ENCODE results near the gene PITPNM3. TPM values are rescaled to one million over a fixed set of nuclear protein-coding genes. Genes with fewer than 3 reads are reported as not detected.
A peak's percentile ranks its signal among the peaks of the same experiment; 100 is the strongest.

The PITPNM3 gene
- total and polyA plus RNA-seq, 3 experiments from 2014 or later = 0.40 to 0.50 TPM; not detected in 1

- ChIA-PET CTCF (no interaction called here), POLR2A (no interaction called here)
- peaks cover 11 to 16% (median 15%) of the 10 kb centered on the region in 3 donors for H3K4me1 Mint-ChIP-seq
- H3K4me1 ChIP-seq (ENCODE audit: insufficient read depth, low read length) = peaks cover 13% of the 10 kb centered on the region
- H3K4me3 Mint-ChIP-seq = peak overlapping the region in 2 of 7 donors; percentile 1 to 57
- no peak for DNase-seq
- no peak overlapping the region for H3K27ac Mint-ChIP-seq
- no peaks in the 10 kb centered on the region for H3K36me3 ChIP-seq (ENCODE audit: insufficient read depth, low read length)
- H3K27me3 ChIP-seq (ENCODE audit: insufficient read depth, low read length, poor library complexity, severe bottlenecking) = no peaks in the 10 kb centered on the region
- H3K4me3 ChIP-seq (ENCODE audit: low read length) = no peak overlapping the region
- no peaks in the 10 kb centered on the region for H3K9me3 Mint-ChIP-seq
- H3K9me3 ChIP-seq (ENCODE audit: low read length) = no peaks in the 10 kb centered on the region
- no peak overlapping the region for H3K27ac ChIP-seq (ENCODE audit: low read depth, low read length)
- no peaks in the 10 kb centered on the region for H3K36me3 Mint-ChIP-seq
- H3K27me3 Mint-ChIP-seq = peaks cover 7 to 10% of the 10 kb centered on the region in 2 donors
Measured at GRCh38 chr17:6496640-6497441, 59.5 kb downstream of the PITPNM3 start.

GRCh38 chr17:6496116-6496481, 60.3 kb downstream of the PITPNM3 start:
- no peaks in the 10 kb centered on the region for H3K36me3 ChIP-seq (ENCODE audit: insufficient read depth, low read length)
- peaks cover 13% of the 10 kb centered on the region for H3K4me1 ChIP-seq (ENCODE audit: insufficient read depth, low read length)
- H3K36me3 Mint-ChIP-seq = no peaks in the 10 kb centered on the region
- H3K9me3 ChIP-seq (ENCODE audit: low read length) = no peaks in the 10 kb centered on the region
- POLR2A ChIA-PET = no interaction called here
- peak overlapping the region in 5 of 7 donors; percentile 24 to 57 (median 37) for H3K4me3 Mint-ChIP-seq
- no peak overlapping the region for H3K4me3 ChIP-seq (ENCODE audit: low read length)
- H3K27ac Mint-ChIP-seq = peak overlapping the region in 1 of 8 donors; percentile 10
- H3K4me1 Mint-ChIP-seq = peaks cover 11 to 16% (median 15%) of the 10 kb centered on the region in 3 donors
- no peaks in the 10 kb centered on the region for H3K27me3 ChIP-seq (ENCODE audit: insufficient read depth, low read length, poor library complexity, severe bottlenecking)
- no peaks in the 10 kb centered on the region for H3K9me3 Mint-ChIP-seq
- no peak overlapping the region for H3K27ac ChIP-seq (ENCODE audit: low read depth, low read length)
- DNase-seq = no peak
- CTCF ChIA-PET = no interaction called here
- peaks cover 5 to 10% of the 10 kb centered on the region in 2 donors for H3K27me3 Mint-ChIP-seq

GRCh38 chr17:6495450-6496115, 60.8 kb downstream of the PITPNM3 start:
- peaks cover 5 to 10% of the 10 kb centered on the region in 2 donors for H3K27me3 Mint-ChIP-seq
- no peaks in the 10 kb centered on the region for H3K36me3 Mint-ChIP-seq
- Histone ChIP-seq H3K27me3 (ENCODE audit: insufficient read depth, low read length, poor library complexity, severe bottlenecking) (no peaks in the 10 kb centered on the region), H3K36me3 (ENCODE audit: insufficient read depth, low read length) (no peaks in the 10 kb centered on the region), H3K4me3 (ENCODE audit: low read length) (no peak overlapping the region), H3K9me3 (ENCODE audit: low read length) (no peaks in the 10 kb centered on the region), H3K4me1 (ENCODE audit: insufficient read depth, low read length) (peaks cover 13% of the 10 kb centered on the region), H3K27ac (ENCODE audit: low read depth, low read length) (no peak overlapping the region)
- no peak overlapping the region for H3K4me3 Mint-ChIP-seq
- no peaks in the 10 kb centered on the region for H3K9me3 Mint-ChIP-seq
- H3K4me1 Mint-ChIP-seq = peaks cover 11 to 16% (median 15%) of the 10 kb centered on the region in 3 donors
- CTCF ChIA-PET = no interaction called here
- POLR2A ChIA-PET = no interaction called here
- H3K27ac Mint-ChIP-seq = no peak overlapping the region
- DNase-seq = no peak

- Mint-ChIP-seq H3K4me1 (peaks cover 11 to 16% (median 15%) of the 10 kb centered on the region in 3 donors), H3K36me3 (no peaks in the 10 kb centered on the region), H3K9me3 (no peaks in the 10 kb centered on the region), H3K27me3 (peaks cover 5 to 18% of the 10 kb centered on the region in 2 donors), H3K4me3 (no peak overlapping the region), H3K27ac (peak overlapping the region in 1 of 8 donors; percentile 7)
- Histone ChIP-seq H3K27me3 (ENCODE audit: insufficient read depth, low read length, poor library complexity, severe bottlenecking) (no peaks in the 10 kb centered on the region), H3K27ac (ENCODE audit: low read depth, low read length) (no peak overlapping the region), H3K9me3 (ENCODE audit: low read length) (no peaks in the 10 kb centered on the region), H3K36me3 (ENCODE audit: insufficient read depth, low read length) (no peaks in the 10 kb centered on the region), H3K4me3 (ENCODE audit: low read length) (no peak overlapping the region), H3K4me1 (ENCODE audit: insufficient read depth, low read length) (peaks cover 13% of the 10 kb centered on the region)
- no peak for DNase-seq
- POLR2A ChIA-PET = no interaction called here
- CTCF ChIA-PET = no interaction called here
Measured at GRCh38 chr17:6494239-6494941, 62.0 kb downstream of the PITPNM3 start.

GRCh38 chr17:6492892-6493674, 63.3 kb downstream of the PITPNM3 start:
- Mint-ChIP-seq H3K27me3 (peaks cover 3 to 21% of the 10 kb centered on the region in 2 donors), H3K36me3 (no peaks in the 10 kb centered on the region), H3K27ac (no peak overlapping the region), H3K9me3 (no peaks in the 10 kb centered on the region), H3K4me1 (peaks cover 11 to 16% (median 15%) of the 10 kb centered on the region in 3 donors), H3K4me3 (no peak overlapping the region)
- ChIA-PET POLR2A (no interaction called here), CTCF (no interaction called here)
- Histone ChIP-seq H3K27me3 (ENCODE audit: insufficient read depth, low read length, poor library complexity, severe bottlenecking) (no peaks in the 10 kb centered on the region), H3K4me3 (ENCODE audit: low read length) (no peak overlapping the region), H3K36me3 (ENCODE audit: insufficient read depth, low read length) (no peaks in the 10 kb centered on the region), H3K27ac (ENCODE audit: low read depth, low read length) (no peak overlapping the region), H3K4me1 (ENCODE audit: insufficient read depth, low read length) (peaks cover 13% of the 10 kb centered on the region), H3K9me3 (ENCODE audit: low read length) (no peaks in the 10 kb centered on the region)
- no peak for DNase-seq

GRCh38 chr17:6491071-6491700, 65.2 kb downstream of the PITPNM3 start:
- no peak overlapping the region for H3K27ac Mint-ChIP-seq
- H3K9me3 Mint-ChIP-seq = no peaks in the 10 kb centered on the region
- peaks cover 7 to 9% (median 9%) of the 10 kb centered on the region in 3 donors for H3K4me1 Mint-ChIP-seq
- POLR2A ChIA-PET = no interaction called here
- H3K36me3 Mint-ChIP-seq = no peaks in the 10 kb centered on the region
- H3K4me3 Mint-ChIP-seq = no peak overlapping the region
- CTCF ChIA-PET = interaction anchor here (0.6 kb wide), 1 partner anchor 18 kb away, joined by 3 read pairs; no protein-coding TSS in a partner anchor
- Histone ChIP-seq H3K36me3 (ENCODE audit: insufficient read depth, low read length) (no peaks in the 10 kb centered on the region), H3K4me3 (ENCODE audit: low read length) (no peak overlapping the region), H3K27ac (ENCODE audit: low read depth, low read length) (no peak overlapping the region), H3K27me3 (ENCODE audit: insufficient read depth, low read length, poor library complexity, severe bottlenecking) (no peaks in the 10 kb centered on the region), H3K9me3 (ENCODE audit: low read length) (no peaks in the 10 kb centered on the region), H3K4me1 (ENCODE audit: insufficient read depth, low read length) (peaks cover 8% of the 10 kb centered on the region)
- no peak for DNase-seq
- H3K27me3 Mint-ChIP-seq = peaks cover 7 to 22% of the 10 kb centered on the region in 2 donors

GRCh38 chr17:6489016-6489550, 67.3 kb downstream of the PITPNM3 start:
- Mint-ChIP-seq H3K27me3 (peaks cover 5 to 20% of the 10 kb centered on the region in 2 donors), H3K9me3 (no peaks in the 10 kb centered on the region)
- CTCF ChIA-PET = interaction anchor here (1.2 kb wide), 1 partner anchor 14 kb away, joined by 3 read pairs; no protein-coding TSS in a partner anchor

More at GRCh38 chr17:6489016-6489550, 67.3 kb downstream of the PITPNM3 start:
- DNase-seq = peak in 1 of 5 donors; percentile 23
- POLR2A ChIA-PET = no interaction called here
- no peaks in the 10 kb centered on the region for H3K4me1 Mint-ChIP-seq
- no peak overlapping the region for H3K27ac Mint-ChIP-seq
- Histone ChIP-seq H3K4me3 (ENCODE audit: low read length) (no peak overlapping the region), H3K27me3 (ENCODE audit: insufficient read depth, low read length, poor library complexity, severe bottlenecking) (no peaks in the 10 kb centered on the region), H3K9me3 (ENCODE audit: low read length) (no peaks in the 10 kb centered on the region), H3K4me1 (ENCODE audit: insufficient read depth, low read length) (no peaks in the 10 kb centered on the region), H3K27ac (ENCODE audit: low read depth, low read length) (no peak overlapping the region), H3K36me3 (ENCODE audit: insufficient read depth, low read length) (no peaks in the 10 kb centered on the region)
- H3K4me3 Mint-ChIP-seq = no peak overlapping the region
- H3K36me3 Mint-ChIP-seq = no peaks in the 10 kb centered on the region
